Kidney (tissue), 14 donors: ENCODE data around the gene ETV6. TPM values are rescaled to one million over a fixed set of nuclear protein-coding genes. Genes with fewer than 3 reads are reported as not detected.
A peak's percentile ranks its signal among the peaks of the same experiment; 100 is the strongest.

Source experiments
- DNase-seq, 5 donors: peaks; one replicate each; pipeline ENCODE4 v3.0.0-alpha.2; 2013 to 2020
- FAIRE-seq: peaks from 2 replicates; lab custom pipeline; 2012; peaks lifted over from hg19 to GRCh38; lab: Jason Lieb, UNC
- H3K27ac ChIP-seq, 2 donors: one replicate each; pipeline ENCODE4 v1.7.0; 2013; ENCODE audit warnings: low read depth in 2 of 2, low read length in 2 of 2, inconsistent platforms in 1 of 2
- H3K27me3 ChIP-seq: one replicate; pipeline ENCODE4 v1.7.1; 2013; ENCODE audit warnings: low read length, inconsistent platforms; ENCODE audit not compliant: control insufficient read depth, insufficient read depth
- H3K36me3 ChIP-seq, 3 donors: one replicate each; pipeline versions ENCODE4 v1.7.0 to v1.7.1; 2013; ENCODE audit warnings: low read length in 3 of 3, control low read depth in 1 of 3, inconsistent platforms in 1 of 3; ENCODE audit not compliant: insufficient read depth in 3 of 3, control insufficient read depth in 2 of 3
- H3K4me1 ChIP-seq, 3 donors: one replicate each; pipeline versions ENCODE4 v1.7.0 to v1.7.1; 2013; ENCODE audit warnings: low read length in 3 of 3, inconsistent platforms in 1 of 3, low read depth in 1 of 3; ENCODE audit not compliant: control insufficient read depth in 2 of 3, insufficient read depth in 2 of 3
- H3K4me3 ChIP-seq, 3 donors: one replicate each; pipeline versions ENCODE4 v1.7.0 to v1.8.1; 2013; ENCODE audit warnings: low read length in 3 of 3, control low read depth in 1 of 3, inconsistent platforms in 1 of 3
- H3K9ac ChIP-seq, 3 donors: one replicate each; pipeline versions ENCODE4 v1.7.0 to v1.7.1; 2013; ENCODE audit warnings: low read length in 3 of 3, control low read depth in 1 of 3, inconsistent platforms in 1 of 3
- H3K9me3 ChIP-seq, 3 donors: one replicate each; pipeline versions ENCODE4 v1.7.0 to v1.7.1; 2013; ENCODE audit warnings: low read length in 3 of 3, control low read depth in 1 of 3, inconsistent platforms in 1 of 3; ENCODE audit not compliant: control insufficient read depth in 2 of 3, insufficient read depth in 1 of 3
- intact Hi-C: fragments of 100-400 bp; cut with DNase I; formaldehyde crosslinking; loops from one replicate; pipeline ENCODE4 v1.11.1; 2022
- polyA plus RNA-seq: library from polyadenylated mRNA; stranded (reverse); fragments of 350-450 nt; fragmentation: Illumina TruSeq; extraction: RNeasy Lipid Tissue Mini Kit (QIAGEN cat#74804); gene quantifications from one replicate; pipeline ENCODE4 v1.2.3, GENCODE V29; 2014; ENCODE audit warnings: low read depth, low replicate concordance; ENCODE audit not compliant: insufficient read depth
- total RNA-seq: library from RNA; stranded (reverse); fragmentation: NEBNext Ultra II Directional; extraction: Animal tissue kit (Norgen Biotek cat#: 25700); gene quantifications from one replicate; pipeline ENCODE4 v1.2.1, GENCODE V29; 2021
- TF ChIP-seq, protein P1 (sequence below): IDR thresholded peaks from 3 replicates; pipeline ENCODE4 v1.5.1; 2012; ENCODE audit warnings: mild to moderate bottlenecking, moderate library complexity, borderline replicate concordance; ENCODE audit not compliant: insufficient read depth; ENCODE audit errors: extremely low read depth
- donor health status: control.
- donor health status: control.
- donor health status: control.
- donor health status: control.
- donor health status: control.
- donor health status: DM: yes; HTN: yes; CAD: no.
- donor health status: Normal renal cell carcinoma (clear cell type).

ETV6 gene
- total and polyA plus RNA-seq, 2 donors from 2014 or later = 5.2 to 59.8 TPM

GRCh38 chr12:11695321-11695720 lies 45.8 kb downstream of the ETV6 start:
- Histone ChIP-seq H3K27me3 (no peaks in the 10 kb centered on the region), H3K9ac (no peak overlapping the region), H3K27ac (no peak overlapping the region), H3K9me3 (no peaks in the 10 kb centered on the region), H3K4me3 (no peak overlapping the region), H3K36me3 (no peaks in the 10 kb centered on the region), H3K4me1 (peaks cover 0 to 18% (median 0%) of the 10 kb centered on the region in 3 donors)
- DNase-seq (peak in 1 of 5 donors; percentile 29), FAIRE-seq (no peak)
- TF ChIP-seq, protein P1, sequence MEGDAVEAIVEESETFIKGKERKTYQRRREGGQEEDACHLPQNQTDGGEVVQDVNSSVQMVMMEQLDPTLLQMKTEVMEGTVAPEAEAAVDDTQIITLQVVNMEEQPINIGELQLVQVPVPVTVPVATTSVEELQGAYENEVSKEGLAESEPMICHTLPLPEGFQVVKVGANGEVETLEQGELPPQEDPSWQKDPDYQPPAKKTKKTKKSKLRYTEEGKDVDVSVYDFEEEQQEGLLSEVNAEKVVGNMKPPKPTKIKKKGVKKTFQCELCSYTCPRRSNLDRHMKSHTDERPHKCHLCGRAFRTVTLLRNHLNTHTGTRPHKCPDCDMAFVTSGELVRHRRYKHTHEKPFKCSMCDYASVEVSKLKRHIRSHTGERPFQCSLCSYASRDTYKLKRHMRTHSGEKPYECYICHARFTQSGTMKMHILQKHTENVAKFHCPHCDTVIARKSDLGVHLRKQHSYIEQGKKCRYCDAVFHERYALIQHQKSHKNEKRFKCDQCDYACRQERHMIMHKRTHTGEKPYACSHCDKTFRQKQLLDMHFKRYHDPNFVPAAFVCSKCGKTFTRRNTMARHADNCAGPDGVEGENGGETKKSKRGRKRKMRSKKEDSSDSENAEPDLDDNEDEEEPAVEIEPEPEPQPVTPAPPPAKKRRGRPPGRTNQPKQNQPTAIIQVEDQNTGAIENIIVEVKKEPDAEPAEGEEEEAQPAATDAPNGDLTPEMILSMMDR = no peak
- intact Hi-C loops = no loop called here

GRCh38 chr12:11696084-11696483 lies 46.6 kb downstream of the ETV6 start:
- H3K4me1 ChIP-seq = peaks cover 0 to 18% (median 0%) of the 10 kb centered on the region in 3 donors
- DNase-seq = no peak
- H3K36me3 ChIP-seq = no peaks in the 10 kb centered on the region
- H3K27ac ChIP-seq = no peak overlapping the region
- no peaks in the 10 kb centered on the region for H3K27me3 ChIP-seq
- TF ChIP-seq, protein P1 = no peak
- no peaks in the 10 kb centered on the region for H3K9me3 ChIP-seq
- intact Hi-C loops = no loop called here
- H3K9ac ChIP-seq = no peak overlapping the region
- FAIRE-seq = no peak
- H3K4me3 ChIP-seq = no peak overlapping the region

DNA sequence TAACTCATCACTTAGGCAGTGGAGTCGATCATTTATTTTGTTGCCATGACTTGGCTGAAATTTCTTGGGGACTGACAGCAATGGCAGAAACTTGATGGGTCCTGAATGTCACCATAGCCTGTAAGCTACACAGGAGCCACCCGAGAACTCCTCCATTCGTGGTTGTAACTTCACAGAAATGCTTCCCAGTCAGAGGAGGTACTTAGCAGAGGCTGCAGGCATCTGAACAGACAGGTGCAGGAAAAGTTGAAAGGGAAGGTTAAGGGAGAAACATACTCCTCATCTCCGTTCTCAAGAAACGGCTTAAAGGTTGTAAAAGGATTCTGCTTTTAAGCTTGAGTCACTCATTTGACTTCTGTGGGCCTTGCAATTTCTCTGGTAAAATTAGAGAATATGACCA lies 47.7 kb downstream of the ETV6 start:
- H3K9me3 ChIP-seq = no peaks in the 10 kb centered on the region
- no peaks in the 10 kb centered on the region for H3K36me3 ChIP-seq
- no peak overlapping the region for H3K4me3 ChIP-seq
- intact Hi-C loops = no loop called here
- H3K27ac ChIP-seq = no peak overlapping the region
- H3K4me1 ChIP-seq = peaks cover 0 to 18% (median 2%) of the 10 kb centered on the region in 3 donors
- no peak for FAIRE-seq
- H3K9ac ChIP-seq = no peak overlapping the region
- no peaks in the 10 kb centered on the region for H3K27me3 ChIP-seq
- no peak for DNase-seq
- TF ChIP-seq, protein P1 = no peak
